Left lung (tissue), 10 donors: ENCODE measurements around the gene INPP5E. TPM values are rescaled to one million over a fixed set of nuclear protein-coding genes. Genes with fewer than 3 reads are reported as not detected.
"Not testable (repeated sequence)": the region's sequence is repeated elsewhere in the genome, so short reads cannot be mapped to it uniquely, and the experiment has no call there.

ENCODE experiments used
- ATAC-seq: fragments of 200-7000 bp; cut with Tn5 transposase; one replicate; pipeline ENCODE4 v1.9.1; 2020; ENCODE audit warnings: moderate library complexity
- DNase-seq, 4 donors: peaks; one replicate each; pipeline ENCODE4 v3.0.0-alpha.2; 2013 to 2020
- H3K27ac ChIP-seq, 2 donors: fragments of 200-600 bp; sonication (generic) in 1 of 2; one replicate each; pipeline versions ENCODE4 v1.5.0 to v1.8.0; 2020 to 2021
- H3K27me3 ChIP-seq, 2 donors: fragments of 200-600 bp; sonication (generic) in 1 of 2; one replicate each; pipeline versions ENCODE4 v1.5.0 to v1.8.0; 2020 to 2021
- H3K36me3 ChIP-seq, 2 donors: fragments of 200-600 bp; sonication (generic) in 1 of 2; one replicate each; pipeline versions ENCODE4 v1.5.0 to v1.8.0; 2020 to 2021
- H3K4me1 ChIP-seq, 2 donors: fragments of 200-600 bp; one replicate each; pipeline ENCODE4 v1.8.0; 2021
- H3K4me3 ChIP-seq, 2 donors: fragments of 200-600 bp; sonication (generic) in 1 of 2; one replicate each; pipeline versions ENCODE4 v1.5.0 to v1.8.0; 2020 to 2021; ENCODE audit warnings: mild to moderate bottlenecking in 1 of 2
- H3K9me3 ChIP-seq, 2 donors: fragments of 200-600 bp; sonication (generic) in 1 of 2; one replicate each; pipeline versions ENCODE4 v1.5.0 to v1.8.0; 2020 to 2021
- intact Hi-C, 2 donors: fragments of 100-400 bp; cut with DNase I; formaldehyde crosslinking; loops; one replicate each; pipeline versions ENCODE4 v1.11.2 to v1.14.2; 2022
- polyA plus RNA-seq, 6 donors: library from polyadenylated mRNA; unstranded; fragments of 120-200 nt; gene quantifications; one replicate each; pipeline ENCODE4 v1.2.1, GENCODE V29; 2013; ENCODE audit not compliant: insufficient read length in 6 of 6
- total RNA-seq, 2 donors: library from RNA; stranded (reverse); fragmentation: NEBNext Ultra II Directional; extraction: Animal tissue kit (Norgen Biotek cat#: 25700); gene quantifications; one replicate each; pipeline ENCODE4 v1.2.1, GENCODE V29; 2021
- TF ChIP-seq, protein P1 (sequence below), 2 donors: fragments of 200-600 bp; sonication (generic) in 1 of 2; IDR thresholded peaks; one replicate each; pipeline versions ENCODE4 v1.5.0 to v1.8.0; 2021; ENCODE audit warnings: antibody characterized with exemption in 2 of 2
- donor health status: DM: no; HTN: yes; CAD: no.
- donor health status: DM: no; HTN: no; CAD: no.

Gene INPP5E
- total and polyA plus RNA-seq, 8 donors, result 11.4 to 19.8 (median 13.1) TPM

DNA sequence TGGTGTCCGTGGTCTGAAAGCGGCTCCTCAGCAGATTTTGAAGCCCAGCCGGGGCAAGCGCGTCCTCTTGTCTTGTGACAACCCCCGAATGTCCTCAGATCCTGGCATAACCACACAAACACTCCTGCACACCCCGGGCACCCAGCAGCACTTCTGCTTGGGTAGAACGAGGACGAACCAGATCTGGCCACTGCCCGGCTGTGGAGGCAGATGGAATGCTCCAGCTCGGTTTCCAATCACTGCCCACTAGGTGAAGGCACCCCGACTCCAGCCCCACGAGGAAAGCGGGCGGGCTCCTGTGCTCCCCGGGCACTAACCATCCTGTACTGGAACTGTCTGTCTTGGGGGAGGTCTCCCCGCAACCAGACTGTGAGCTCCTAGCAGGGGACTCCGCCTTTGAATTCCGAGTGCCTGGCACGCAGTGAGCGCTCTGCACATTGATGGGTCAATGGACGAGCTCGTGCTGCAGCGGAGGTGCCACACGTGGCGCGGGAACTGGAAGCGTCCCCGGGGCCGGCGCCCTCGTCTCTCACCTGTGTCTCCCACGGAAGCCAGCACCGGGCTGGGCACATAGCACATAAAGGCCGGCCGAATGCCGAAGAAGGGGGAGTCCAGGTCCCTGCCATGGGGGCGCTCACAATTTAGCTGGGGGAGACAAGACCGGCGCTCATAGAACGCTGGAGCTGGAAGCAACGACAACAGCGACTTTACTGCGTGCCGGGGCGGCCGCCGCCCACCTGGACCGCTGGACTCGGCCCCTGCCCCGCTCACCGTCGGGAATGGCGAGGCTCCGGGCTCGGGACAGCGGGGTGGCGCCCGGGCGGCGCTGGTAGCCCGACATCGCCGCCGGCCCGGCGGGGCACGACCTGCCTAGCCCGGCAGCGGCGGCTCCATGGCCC lies 29.8 kb downstream of the INPP5E start:
- Histone ChIP-seq H3K4me3 (peak overlapping the region; percentile 69 to 97), H3K4me1 (peaks cover 20 to 32% of the 10 kb centered on the region in 2 donors), H3K27ac (peak overlapping the region; percentile 13 to 86), H3K9me3 (no peaks in the 10 kb centered on the region), H3K27me3 (no peaks in the 10 kb centered on the region), H3K36me3 (peaks cover 0 to 61% of the 10 kb centered on the region in 2 donors)
- TF ChIP-seq, protein P1, sequence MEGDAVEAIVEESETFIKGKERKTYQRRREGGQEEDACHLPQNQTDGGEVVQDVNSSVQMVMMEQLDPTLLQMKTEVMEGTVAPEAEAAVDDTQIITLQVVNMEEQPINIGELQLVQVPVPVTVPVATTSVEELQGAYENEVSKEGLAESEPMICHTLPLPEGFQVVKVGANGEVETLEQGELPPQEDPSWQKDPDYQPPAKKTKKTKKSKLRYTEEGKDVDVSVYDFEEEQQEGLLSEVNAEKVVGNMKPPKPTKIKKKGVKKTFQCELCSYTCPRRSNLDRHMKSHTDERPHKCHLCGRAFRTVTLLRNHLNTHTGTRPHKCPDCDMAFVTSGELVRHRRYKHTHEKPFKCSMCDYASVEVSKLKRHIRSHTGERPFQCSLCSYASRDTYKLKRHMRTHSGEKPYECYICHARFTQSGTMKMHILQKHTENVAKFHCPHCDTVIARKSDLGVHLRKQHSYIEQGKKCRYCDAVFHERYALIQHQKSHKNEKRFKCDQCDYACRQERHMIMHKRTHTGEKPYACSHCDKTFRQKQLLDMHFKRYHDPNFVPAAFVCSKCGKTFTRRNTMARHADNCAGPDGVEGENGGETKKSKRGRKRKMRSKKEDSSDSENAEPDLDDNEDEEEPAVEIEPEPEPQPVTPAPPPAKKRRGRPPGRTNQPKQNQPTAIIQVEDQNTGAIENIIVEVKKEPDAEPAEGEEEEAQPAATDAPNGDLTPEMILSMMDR (IDR thresholded peaks at IDR 0.05), result no peak
- peak; percentile 54 for ATAC-seq
- intact Hi-C loops, result no loop called here
- peak in 2 of 4 donors; percentile 48 to 84 for DNase-seq

DNA sequence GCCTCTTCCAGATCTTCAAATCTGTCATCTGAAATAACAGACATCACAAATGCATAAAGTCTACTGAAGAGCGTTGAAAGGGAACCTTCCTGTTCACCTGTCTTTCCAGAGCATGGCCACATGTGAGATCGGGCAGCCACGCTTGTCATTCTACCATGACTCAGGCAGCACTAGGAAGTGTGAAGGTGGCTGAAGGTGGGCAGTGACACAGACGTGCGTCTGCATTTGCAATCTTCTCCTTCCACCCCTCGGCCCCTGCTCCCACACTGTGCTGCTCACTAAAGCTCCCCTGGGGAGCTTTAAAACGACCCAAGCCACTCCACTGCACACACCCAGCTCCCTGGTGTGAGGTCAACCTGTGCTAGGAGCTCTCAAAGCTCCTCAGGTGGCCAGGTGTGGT lies 31.7 kb downstream of the INPP5E start:
- TF ChIP-seq, protein P1 (IDR thresholded peaks at IDR 0.05), result no peak
- Histone ChIP-seq H3K27ac (no peak overlapping the region), H3K4me3 (no peak overlapping the region), H3K4me1 (peaks cover 20 to 32% of the 10 kb centered on the region in 2 donors), H3K36me3 (peaks cover 0 to 58% of the 10 kb centered on the region in 2 donors), H3K27me3 (no peaks in the 10 kb centered on the region), H3K9me3 (no peaks in the 10 kb centered on the region)
- DNase-seq (no peak), ATAC-seq (no peak)
- intact Hi-C loops, result no loop called here

DNA sequence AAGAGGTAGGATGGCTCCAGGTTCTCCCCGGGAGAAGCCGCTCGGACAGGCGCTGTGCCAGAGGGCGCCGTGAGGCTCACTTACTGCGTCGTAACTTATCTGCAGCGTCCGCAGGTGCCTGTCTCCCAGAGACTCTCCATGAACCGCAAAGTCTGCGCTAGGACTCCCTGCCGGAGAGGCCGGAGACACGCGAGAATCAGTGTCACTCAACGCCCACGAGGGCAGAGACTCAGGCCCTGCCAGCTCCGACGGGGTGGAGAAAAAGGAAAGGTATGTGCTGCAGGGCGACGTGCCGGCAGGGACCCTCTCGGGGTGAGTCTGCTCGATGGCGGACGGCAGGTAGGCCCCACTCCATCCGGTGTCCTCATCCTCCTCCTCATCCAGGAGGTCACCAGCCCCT lies 32.6 kb downstream of the INPP5E start:
- ATAC-seq, H3K9me3 ChIP-seq, intact Hi-C loops, H3K27me3 ChIP-seq, H3K27ac ChIP-seq, H3K4me3 ChIP-seq: not testable (repeated sequence)
- Histone ChIP-seq H3K36me3 (peaks cover 0 to 55% of the 10 kb centered on the region in 2 donors), H3K4me1 (peaks cover 20 to 29% of the 10 kb centered on the region in 2 donors)
- DNase-seq, result peak in 1 of 4 donors; percentile 57

DNA sequence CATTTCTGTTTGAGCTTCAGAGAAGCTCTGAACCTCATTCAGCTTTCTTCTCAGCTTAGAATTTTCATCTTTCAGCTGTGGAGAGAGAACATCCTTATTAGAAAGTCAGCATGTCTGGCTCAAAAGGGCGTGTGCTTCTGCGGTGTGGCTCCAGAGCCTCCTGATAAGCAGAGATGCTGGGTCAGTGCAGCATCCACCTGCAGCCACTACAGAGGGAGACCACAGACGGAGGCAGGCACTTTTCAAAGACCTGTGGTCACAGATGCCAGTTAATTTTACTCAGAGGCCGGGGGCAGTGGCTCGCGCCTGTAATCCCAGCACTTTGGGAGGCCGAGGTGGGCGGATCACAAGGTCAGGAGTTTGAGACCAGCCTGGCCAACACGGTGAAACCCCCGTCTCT lies 33.7 kb downstream of the INPP5E start:
- ATAC-seq, intact Hi-C loops, H3K4me3 ChIP-seq, H3K9me3 ChIP-seq, H3K27ac ChIP-seq, H3K27me3 ChIP-seq, DNase-seq: not testable (repeated sequence)
- Histone ChIP-seq H3K36me3 (peaks cover 0 to 58% of the 10 kb centered on the region in 2 donors), H3K4me1 (peaks cover 12 to 17% of the 10 kb centered on the region in 2 donors)

DNA sequence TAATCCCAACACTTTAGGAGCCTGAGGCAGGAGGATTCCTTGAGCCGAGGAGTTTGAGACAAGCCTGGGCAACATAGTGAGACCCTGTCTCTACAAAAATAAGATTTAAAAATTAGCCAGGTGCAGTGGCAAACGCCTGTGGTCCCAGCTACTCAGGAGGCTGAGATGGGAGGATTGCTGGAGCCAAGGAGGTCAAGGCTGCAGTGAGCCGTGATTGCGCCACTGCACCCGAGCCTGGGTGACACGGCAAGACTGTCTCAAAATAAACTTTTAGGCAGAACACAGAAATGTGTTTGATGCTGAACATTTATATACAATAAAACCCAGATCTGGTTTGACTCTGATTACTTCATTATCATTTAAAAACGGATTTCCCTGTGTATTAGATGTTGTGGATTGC lies 34.2 kb downstream of the INPP5E start:
- Histone ChIP-seq H3K4me1 (peaks cover 14 to 20% of the 10 kb centered on the region in 2 donors), H3K27ac (no peak overlapping the region), H3K36me3 (peaks cover 0 to 58% of the 10 kb centered on the region in 2 donors), H3K4me3 (no peak overlapping the region), H3K9me3 (no peaks in the 10 kb centered on the region), H3K27me3 (no peaks in the 10 kb centered on the region)
- TF ChIP-seq, protein P1 (IDR thresholded peaks at IDR 0.05), result no peak
- DNase-seq, result no peak
- ATAC-seq, result no peak
- intact Hi-C loops, result no loop called here

DNA sequence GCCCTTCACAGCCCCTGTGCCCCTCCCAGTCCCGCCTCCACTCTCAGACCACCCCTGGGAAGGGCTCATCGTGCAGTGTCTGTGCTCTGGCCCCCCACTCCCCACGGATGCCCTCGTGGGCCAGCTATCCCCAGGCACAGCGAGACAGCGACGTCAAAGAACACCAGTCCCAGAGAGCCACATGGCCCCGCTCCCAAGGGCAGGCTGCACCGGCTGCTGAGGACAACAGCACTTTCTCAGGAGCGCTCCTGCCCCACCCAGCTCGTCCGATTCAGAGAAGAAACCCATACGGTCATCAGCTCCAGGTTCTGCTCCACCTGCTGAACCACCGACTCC lies 34.9 kb downstream of the INPP5E start:
- Histone ChIP-seq H3K27me3 (no peaks in the 10 kb centered on the region), H3K36me3 (peaks cover 0 to 58% of the 10 kb centered on the region in 2 donors), H3K4me3 (no peak overlapping the region), H3K9me3 (no peaks in the 10 kb centered on the region), H3K27ac (no peak overlapping the region), H3K4me1 (peaks cover 15 to 21% of the 10 kb centered on the region in 2 donors)
- ATAC-seq, result no peak
- intact Hi-C loops, result no loop called here
- no peak for DNase-seq
- TF ChIP-seq, protein P1 (IDR thresholded peaks at IDR 0.05), result no peak
